ENCODE data around the gene ZNF280D.

ZNF280D gene

DNA sequence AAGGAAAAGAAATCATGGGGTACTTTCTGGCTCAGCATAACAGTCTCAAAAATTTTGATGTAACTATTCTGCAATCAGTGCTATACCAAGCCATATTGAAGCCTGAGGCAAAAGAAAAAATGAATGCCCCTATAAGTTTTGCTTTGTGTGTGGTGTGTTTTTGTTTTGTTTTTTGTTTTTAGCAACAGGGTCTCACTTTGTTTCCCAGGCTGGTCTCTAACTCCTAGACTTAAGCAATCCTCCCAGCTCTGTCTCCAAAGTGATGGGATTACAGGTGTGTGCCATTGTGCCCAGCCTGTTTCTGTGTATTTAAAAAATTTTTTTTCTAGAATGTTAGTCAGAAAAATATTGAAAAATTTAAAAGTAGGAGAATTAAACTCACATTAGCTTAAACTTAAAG lies 93.2 kb downstream of the ZNF280D start:
- no peak for DNase-seq (ENCODE audit: low read depth)

DNA sequence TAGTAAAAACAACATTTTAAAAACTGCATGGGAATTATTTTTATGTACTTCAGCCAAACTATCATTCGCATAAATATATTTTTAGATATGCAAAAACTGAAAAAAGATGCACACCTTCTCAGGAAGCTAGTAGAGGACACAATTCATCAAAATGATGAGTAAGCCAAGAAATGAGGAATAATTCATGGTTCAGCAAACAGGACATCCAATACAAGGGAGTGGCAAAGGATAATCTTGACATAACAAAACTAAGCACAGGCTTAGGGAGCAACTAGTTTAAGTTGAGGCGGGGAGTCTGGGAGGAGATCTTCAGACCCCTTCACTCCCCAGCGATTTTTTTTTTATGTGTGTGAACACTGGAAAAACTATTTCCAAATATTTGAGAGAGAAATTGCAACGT lies 93.7 kb downstream of the ZNF280D start:
- no peak for DNase-seq (ENCODE audit: low read depth)

DNA sequence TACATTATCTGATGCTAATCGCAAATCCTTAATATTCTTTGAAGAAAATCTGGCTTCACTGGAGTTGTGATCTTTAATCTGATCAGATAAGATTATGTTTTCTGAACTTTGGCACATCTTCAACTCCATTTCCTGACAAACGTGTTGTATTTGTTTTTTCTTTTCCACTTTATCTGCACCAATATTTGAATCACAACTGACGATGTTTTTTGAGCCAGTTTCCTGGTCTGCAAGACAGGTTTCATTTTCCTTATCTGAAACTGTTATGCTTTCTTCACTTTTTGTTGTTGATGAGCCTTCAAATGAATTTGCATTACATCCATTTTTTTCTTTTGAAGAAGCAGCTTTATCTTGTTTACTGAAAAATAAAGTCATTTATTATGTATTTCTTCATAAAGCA lies 101.5 kb downstream of the ZNF280D start:
- no peak for DNase-seq (ENCODE audit: low read depth)

DNA sequence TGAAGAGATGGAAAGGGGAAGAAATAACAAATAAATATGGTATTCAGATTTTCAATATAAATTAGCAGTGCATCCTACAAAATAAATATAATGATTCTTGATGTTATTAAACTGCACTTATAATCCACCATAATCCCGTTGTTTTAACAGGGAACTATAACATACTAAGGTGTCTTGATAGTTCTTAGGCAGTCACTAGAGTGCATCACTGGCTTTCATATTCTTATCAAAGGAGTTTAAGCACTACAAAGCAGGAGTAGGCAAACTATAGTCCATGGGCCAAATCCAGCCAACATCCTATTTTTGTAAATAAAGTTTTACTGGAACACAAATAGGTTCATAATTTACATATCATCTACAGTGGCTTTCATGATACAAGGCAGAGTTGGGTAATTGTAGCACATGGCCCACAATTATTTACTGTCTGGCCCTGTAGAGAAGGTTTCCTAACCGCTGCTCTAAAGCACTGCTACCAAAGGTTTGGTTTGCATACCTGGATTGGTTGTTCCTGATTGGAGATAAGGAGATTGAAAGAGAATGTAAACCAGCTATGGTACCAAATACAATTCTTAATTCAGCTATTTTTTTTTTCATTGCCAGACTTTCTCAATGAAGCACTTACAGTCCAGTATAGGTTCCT lies 104.3 kb downstream of the ZNF280D start:
- DNase-seq (ENCODE audit: low read depth): no peak

DNA sequence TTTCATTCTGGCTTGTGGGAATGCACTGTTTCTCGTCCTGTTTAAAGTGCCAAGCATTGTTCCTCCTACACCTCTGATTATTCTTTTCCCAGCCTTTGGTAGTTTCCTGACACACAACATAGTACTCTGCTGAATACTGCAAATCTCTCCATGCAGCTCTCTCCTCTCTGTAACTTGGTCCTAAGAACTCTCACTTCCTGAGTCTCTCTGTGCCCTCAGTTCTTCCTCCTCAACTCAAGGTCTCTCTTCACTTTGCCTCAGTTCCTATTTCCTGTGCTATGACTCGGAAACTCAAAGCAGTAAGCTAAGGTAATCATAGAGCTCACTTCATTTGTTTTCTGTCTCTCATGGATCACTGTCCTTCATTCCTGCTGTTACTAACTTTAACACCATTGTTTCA lies 113.4 kb downstream of the ZNF280D start:
- no peak for DNase-seq (ENCODE audit: low read depth)

DNA sequence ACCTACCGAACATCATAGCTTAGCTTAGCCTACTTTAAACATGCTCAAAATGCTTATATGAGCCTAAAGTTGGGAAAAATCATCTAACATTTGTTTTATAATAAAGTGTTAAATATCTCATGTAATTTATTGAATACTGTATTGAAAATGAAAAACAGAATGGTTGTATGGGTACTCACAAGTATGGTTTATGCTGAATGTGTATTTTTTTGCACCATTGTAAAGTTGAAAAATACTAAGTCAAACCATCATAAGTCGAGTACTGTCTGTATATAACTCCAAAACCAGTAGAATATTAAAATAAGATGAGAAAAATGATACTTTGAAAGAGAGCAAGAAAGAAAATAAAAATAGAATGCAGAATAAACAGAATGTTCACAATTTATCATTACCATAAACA lies 115.7 kb downstream of the ZNF280D start:
- no peak for DNase-seq (ENCODE audit: low read depth)

DNA sequence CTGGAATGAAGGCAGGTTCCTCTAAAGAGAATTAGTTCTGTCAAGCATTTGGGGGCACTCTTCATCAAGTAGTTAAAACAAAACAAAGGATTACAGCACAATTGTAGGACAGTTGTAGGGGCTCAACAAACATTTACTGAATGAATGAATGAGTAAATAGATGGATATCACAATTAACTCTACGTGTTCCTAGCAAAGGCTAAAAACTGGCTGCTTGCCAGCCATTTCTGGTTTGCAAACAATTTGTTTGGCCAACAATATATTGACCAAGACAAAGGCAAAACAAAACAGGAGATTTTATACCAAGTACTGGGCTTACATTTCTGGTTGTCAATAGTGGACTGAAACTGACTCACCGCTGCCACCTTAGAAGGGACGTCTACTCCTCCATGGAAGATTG lies 116.8 kb downstream of the ZNF280D start:
- DNase-seq (ENCODE audit: low read depth): no peak

DNA sequence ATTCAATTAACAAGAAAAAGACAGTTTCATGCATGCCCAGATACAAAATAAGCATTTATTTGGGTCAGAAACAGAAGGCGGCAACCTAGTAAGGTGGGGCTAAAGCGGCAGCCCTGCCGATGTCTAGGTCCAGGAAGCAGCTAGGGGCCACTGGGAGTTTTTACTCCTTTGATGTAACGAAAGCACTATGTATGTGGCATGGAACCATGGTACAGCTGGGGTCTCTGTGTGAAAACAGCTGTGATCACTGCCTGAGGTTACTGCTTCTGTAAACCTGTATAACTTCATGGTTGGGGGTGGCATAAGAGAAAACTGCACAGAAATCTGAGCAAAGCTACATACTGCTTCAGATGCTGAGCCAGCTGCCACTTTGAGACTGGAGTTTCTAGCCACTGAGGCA lies 119.5 kb downstream of the ZNF280D start:
- no peak for DNase-seq (ENCODE audit: low read depth)

DNA sequence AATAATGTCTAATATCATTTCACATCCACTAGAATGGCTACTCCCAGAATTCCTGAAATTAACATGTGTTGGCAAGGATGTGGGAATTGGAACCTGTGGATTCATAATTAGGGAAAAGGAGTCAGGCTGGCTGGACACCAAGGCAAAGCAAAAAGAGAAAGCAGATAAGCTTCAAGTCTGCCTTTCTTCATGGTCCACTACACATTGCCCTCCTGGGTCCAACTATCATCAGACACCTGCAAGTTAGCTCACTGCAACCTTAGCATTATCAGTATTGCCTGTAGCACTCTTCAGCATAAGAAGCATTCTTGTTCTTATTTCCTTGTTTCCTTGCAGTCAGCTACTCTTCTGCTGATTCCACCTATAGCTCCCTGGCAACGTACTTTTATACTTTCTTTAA lies 124.3 kb downstream of the ZNF280D start:
- DNase-seq (ENCODE audit: low read depth): no peak

DNA sequence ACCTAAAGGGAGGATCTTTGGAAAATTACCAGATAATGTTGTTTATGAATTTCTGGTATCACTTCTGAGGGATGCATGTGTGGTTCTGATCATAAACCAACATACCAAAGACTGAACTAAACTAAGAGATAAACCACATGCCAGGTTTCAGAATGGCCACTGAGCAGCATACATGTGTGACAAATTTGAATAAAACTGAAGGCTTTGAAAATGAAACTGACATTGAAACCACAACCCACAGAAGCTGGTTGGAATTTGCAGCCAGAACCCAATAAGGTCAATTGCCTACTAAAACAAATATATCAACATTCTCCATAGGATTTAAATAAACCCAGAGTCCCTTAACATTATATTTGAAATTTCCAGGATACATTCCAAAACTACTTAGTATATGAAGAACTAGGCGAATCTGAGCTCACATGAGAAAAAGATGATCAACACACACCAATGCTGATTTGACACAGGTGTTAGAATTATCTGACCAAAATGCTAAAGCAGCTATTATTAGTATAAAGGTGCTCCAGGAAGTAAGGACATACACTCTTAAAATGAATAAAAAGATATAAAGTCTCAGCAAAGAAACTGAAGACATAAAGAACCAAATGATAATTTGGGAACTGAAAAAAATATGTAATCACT lies 125.0 kb downstream of the ZNF280D start:
- DNase-seq (ENCODE audit: low read depth): no peak

DNA sequence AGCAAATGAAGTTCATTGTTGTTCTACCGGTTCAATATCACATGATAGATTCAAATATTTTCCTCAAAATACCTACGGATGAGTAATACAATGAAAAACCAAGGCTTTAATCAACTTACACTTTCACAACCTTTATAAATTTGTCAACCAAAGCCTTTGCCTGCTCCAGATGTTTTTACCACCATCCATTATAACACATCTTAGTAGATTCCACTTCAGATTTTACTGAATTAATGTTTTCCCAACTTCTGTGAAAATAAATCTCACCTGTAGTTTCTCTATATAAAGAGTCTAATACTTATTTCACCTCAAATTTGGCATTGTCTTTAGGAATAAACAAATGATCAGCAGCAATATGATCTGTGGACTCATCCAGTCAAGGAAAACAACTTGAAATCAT lies 131.1 kb downstream of the ZNF280D start:
- DNase-seq (ENCODE audit: low read depth): no peak

DNA sequence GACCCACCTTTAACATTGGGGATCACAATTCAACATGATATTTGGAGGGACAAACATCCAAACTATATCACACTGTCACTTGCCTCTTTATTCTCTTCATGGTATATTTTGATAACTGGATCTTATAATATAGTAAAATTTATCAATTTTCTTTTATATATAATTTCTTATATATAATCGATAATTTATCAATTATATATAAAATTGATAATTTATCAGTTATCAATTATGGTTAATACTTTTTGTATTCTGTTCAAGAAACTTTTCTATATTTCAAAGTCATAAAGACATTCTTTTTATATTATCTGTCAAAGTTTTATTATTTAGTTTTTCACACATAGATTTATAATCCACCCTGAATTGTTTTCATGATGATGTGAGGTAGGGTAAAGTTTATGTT lies 132.9 kb downstream of the ZNF280D start:
- DNase-seq (ENCODE audit: low read depth): no peak

DNA sequence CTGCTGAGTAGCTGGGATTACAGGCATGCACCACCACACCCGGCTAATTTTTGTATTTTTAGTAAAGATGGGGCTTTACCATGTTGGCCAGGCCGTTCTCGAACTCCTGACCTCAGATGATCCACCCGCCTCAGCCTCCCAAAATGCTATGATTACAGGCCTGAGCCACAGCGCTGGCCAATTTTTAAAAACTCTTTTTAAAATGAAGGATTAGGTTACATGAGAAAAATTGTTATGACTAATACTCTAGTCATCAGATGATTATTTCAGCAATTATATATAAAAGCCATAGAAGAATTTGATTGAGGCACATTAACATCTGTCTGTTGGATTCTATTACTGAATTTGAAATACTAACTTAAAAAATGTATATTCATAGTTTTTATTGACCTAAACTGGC lies 134.3 kb downstream of the ZNF280D start:
- DNase-seq (ENCODE audit: low read depth): no peak

DNA sequence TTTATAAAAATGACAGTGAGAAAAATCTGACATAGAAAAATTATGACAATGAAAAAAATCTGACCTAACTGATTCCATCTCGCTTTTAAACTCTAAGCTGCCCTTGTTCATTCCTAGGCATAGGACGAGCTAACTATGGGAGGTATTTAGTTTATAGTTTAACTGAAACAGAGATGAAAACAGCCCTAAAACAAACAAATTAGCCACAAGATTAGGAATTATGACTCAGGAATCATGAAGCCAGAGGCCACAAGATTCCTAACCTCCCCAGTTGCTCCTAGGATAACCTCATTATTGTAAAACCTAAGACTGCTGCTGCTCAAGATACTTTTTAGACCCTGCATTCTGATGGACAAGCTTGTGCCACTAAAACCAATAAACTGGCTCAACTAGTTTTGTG lies 145.6 kb downstream of the ZNF280D start:
- no peak for DNase-seq (ENCODE audit: low read depth)

DNA sequence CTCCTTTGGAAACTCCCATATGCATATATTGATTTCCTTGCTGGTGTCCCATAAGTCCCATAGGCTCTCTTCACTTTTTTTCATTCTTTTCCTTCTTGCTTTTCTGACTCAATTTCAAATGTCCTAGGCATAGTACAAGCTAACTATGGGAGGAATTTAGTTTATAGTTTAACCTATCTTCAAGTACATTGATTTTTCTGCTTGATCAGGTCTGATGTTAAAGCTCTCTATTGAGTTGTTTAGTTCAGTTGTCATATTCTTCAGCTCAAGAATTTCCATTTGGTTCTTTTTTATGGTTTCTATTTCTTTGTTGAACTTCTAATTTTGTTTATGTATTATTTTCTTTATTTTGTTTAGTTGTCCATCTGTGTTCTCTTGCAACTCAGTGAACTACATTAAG lies 147.1 kb downstream of the ZNF280D start:
- no peak for DNase-seq (ENCODE audit: low read depth)

DNA sequence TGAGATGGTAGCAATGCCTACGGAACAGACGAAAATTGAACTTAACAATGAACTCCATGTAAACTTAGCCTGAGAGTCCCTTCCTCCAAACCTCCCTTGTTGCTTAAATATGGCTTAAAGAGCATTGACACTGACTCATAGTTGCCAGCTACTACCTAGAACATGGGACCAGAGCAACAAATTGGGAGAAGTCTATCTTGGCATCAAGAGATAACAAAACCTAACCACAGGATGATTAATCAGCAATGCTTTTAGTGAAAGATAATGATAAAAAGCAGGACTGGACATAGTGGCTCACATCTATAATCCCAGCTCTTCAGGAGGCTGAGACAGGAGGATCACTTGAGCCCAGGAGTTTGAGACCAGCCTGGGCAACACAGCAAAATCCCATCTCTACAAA lies 150.5 kb downstream of the ZNF280D start:
- no peak for DNase-seq (ENCODE audit: low read depth)

Measured in T-helper 22 cell (primary cell).